HFFc6 (cell line): ENCODE measurements around the gene GPR176. TPM values are rescaled to one million over a fixed set of nuclear protein-coding genes. Genes with fewer than 3 reads are reported as not detected.

Experiments used
- DNase-seq: peaks from one replicate; pipeline ENCODE4 v3.0.0-alpha.2; 2018
- H3K27ac Mint-ChIP-seq: 2 replicates; pipeline ENCODE4 v1.8.0; 2020; ENCODE audit warnings: mild to moderate bottlenecking, mixed read lengths
- H3K27me3 Mint-ChIP-seq: 2 replicates; pipeline ENCODE4 v1.8.0; 2021; ENCODE audit warnings: mild to moderate bottlenecking, moderate library complexity, mixed read lengths; ENCODE audit not compliant: insufficient read depth
- H3K36me3 Mint-ChIP-seq: 2 replicates; pipeline ENCODE4 v1.8.0; 2021; ENCODE audit warnings: low read depth, mixed read lengths
- H3K4me1 Mint-ChIP-seq: 2 replicates; pipeline ENCODE4 v1.8.0; 2020; ENCODE audit warnings: low read depth, mixed read lengths
- H3K4me3 Mint-ChIP-seq: 2 replicates; pipeline ENCODE4 v1.8.0; 2020; ENCODE audit warnings: mild to moderate bottlenecking, moderate library complexity, mixed read lengths
- H3K9me3 Mint-ChIP-seq: 2 replicates; pipeline ENCODE4 v1.8.0; 2020; ENCODE audit warnings: mild to moderate bottlenecking, mixed read lengths
- total RNA-seq, 6 experiments: library from RNA; stranded (reverse); fragmentation: NEBNext Ultra II Directional; extraction: Animal tissue kit (Norgen Biotek cat#: 25700); gene quantifications; 2 replicates in 1 of 6; 3 replicates in 5 of 6; pipeline ENCODE4 v1.2.3, GENCODE V29; 2021
- TF ChIP-seq, protein P1 (sequence below): fragments of 200-600 bp; sonication (generic); IDR thresholded peaks from 2 replicates; pipeline ENCODE4 v1.5.0; 2021; ENCODE audit warnings: antibody characterized with exemption, mild to moderate bottlenecking

The GPR176 gene
- total RNA-seq, 6 experiments from 2014 or later = 151 to 193 (median 169) TPM

GRCh38 chr15:39961051-39961450, 41.0 kb upstream of the GPR176 start:
- Mint-ChIP-seq H3K27me3 (no peaks in the 10 kb centered on the region), H3K27ac (no peak overlapping the region), H3K4me3 (no peak overlapping the region), H3K4me1 (peaks cover 31% of the 10 kb centered on the region), H3K36me3 (peaks cover 40% of the 10 kb centered on the region), H3K9me3 (no peaks in the 10 kb centered on the region)
- DNase-seq = no peak
- TF ChIP-seq, protein P1, sequence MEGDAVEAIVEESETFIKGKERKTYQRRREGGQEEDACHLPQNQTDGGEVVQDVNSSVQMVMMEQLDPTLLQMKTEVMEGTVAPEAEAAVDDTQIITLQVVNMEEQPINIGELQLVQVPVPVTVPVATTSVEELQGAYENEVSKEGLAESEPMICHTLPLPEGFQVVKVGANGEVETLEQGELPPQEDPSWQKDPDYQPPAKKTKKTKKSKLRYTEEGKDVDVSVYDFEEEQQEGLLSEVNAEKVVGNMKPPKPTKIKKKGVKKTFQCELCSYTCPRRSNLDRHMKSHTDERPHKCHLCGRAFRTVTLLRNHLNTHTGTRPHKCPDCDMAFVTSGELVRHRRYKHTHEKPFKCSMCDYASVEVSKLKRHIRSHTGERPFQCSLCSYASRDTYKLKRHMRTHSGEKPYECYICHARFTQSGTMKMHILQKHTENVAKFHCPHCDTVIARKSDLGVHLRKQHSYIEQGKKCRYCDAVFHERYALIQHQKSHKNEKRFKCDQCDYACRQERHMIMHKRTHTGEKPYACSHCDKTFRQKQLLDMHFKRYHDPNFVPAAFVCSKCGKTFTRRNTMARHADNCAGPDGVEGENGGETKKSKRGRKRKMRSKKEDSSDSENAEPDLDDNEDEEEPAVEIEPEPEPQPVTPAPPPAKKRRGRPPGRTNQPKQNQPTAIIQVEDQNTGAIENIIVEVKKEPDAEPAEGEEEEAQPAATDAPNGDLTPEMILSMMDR = no peak

DNA sequence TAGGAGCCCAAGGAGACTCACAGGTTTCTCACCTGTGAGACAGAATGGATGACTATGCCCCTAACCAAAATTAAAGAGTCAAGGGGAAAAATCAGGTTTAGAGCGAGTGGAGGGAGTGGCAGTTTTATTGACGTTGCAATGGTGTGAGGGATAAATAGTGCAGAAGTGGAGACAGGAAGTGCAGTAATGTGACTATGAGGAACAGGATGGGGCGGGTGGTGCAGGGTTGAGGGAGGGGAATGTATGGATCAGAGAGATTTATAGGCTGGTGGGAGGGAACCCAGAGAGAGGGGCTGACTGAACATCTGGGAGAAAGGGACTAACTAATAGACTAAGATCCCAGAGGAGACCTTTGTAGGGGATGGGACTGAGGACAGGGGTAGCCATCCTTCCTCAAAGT, 40.3 kb upstream of the GPR176 start:
- H3K4me3 Mint-ChIP-seq = no peak overlapping the region

DNA sequence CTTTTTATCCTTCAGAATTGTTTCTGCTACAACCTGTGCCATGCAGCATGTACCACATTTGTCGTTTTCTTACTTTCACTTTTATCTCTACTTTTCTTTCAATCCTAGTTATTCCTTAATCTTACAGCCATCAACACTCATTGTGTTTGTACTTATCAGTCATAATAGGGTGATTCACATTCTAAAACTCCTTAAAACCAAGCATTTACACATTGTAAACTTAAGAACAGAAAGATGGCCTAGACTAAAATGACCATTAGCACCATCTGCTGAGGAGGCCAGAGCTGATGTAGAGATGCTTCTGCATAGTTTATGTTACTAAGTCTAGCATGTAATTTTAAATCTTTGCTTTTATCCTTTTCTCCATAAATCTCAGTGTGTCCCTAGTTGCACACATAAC, 39.3 kb upstream of the GPR176 start:
- Mint-ChIP-seq H3K4me1 (peaks cover 25% of the 10 kb centered on the region), H3K4me3 (no peak overlapping the region), H3K36me3 (peaks cover 39% of the 10 kb centered on the region), H3K27me3 (no peaks in the 10 kb centered on the region), H3K9me3 (no peaks in the 10 kb centered on the region), H3K27ac (no peak overlapping the region)
- DNase-seq = no peak
- TF ChIP-seq, protein P1 = no peak

More for the DNA sequence above, 40.3 kb upstream of the GPR176 start:
- Mint-ChIP-seq H3K27ac (no peak overlapping the region), H3K36me3 (peaks cover 34% of the 10 kb centered on the region), H3K27me3 (no peaks in the 10 kb centered on the region), H3K9me3 (no peaks in the 10 kb centered on the region), H3K4me1 (peaks cover 27% of the 10 kb centered on the region)
- TF ChIP-seq, protein P1 = no peak
- DNase-seq = no peak

- peaks cover 9% of the 10 kb centered on the region; the same call in 1 of the 2 replicates for H3K4me1 Mint-ChIP-seq
- H3K36me3 Mint-ChIP-seq = peaks cover 39% of the 10 kb centered on the region
- no peaks in the 10 kb centered on the region for H3K27me3 Mint-ChIP-seq
- no peak overlapping the region for H3K4me3 Mint-ChIP-seq
- no peak for DNase-seq
- H3K9me3 Mint-ChIP-seq = no peaks in the 10 kb centered on the region
- peak overlapping the region; percentile 14; the same call in 1 of the 2 replicates for H3K27ac Mint-ChIP-seq
- TF ChIP-seq, protein P1 = no peak
Measured at GRCh38 chr15:39957481-39957880, 37.4 kb upstream of the GPR176 start.

DNA sequence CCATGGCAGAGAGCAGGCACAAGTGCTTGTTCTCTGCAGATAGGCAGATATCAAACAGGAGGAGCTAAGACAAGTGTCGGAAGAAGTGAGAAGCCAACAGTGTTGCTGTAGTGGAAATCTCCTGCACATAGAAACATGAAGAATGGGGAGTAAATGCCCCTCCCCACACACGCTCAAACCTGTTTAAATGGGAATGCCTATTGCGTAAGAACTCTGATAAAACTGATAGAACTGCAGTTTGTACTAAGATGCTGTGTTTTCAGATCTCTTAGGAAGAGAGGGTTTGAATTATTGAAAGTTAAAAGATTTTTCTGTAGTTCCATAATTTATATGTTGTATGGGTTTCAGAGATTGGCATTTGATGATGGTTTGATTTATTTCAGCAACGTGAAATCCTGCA, 33.5 kb upstream of the GPR176 start:
- Mint-ChIP-seq H3K4me3 (no peak overlapping the region), H3K4me1 (peaks cover 7% of the 10 kb centered on the region; the same call in 1 of the 2 replicates)

More for the DNA sequence above, 33.5 kb upstream of the GPR176 start:
- Mint-ChIP-seq H3K27me3 (no peaks in the 10 kb centered on the region), H3K9me3 (no peaks in the 10 kb centered on the region), H3K27ac (no peak overlapping the region), H3K36me3 (peaks cover 52% of the 10 kb centered on the region)
- TF ChIP-seq, protein P1 = no peak
- no peak for DNase-seq
